Measurements from ENCODE around the gene FRYL.

FRYL gene

DNA sequence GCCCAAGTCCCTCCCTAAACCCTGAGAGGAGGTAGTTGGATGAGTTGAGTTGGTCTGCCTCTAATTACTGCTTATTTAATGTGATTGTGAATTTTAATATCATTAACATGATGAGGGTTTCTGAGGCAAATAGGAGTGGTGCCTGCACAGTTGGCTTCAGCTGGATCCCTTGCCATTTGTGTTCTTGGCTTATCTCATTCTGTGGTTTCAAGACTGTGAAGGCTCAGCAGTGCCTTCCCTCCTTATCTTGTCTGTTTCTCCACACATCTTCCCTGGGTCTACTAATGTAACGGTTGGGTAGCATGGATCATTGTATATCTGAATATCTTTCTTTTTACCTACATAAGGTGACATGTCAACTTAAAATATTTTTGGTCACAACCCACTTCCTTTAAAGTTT is 298.5 kb downstream of the FRYL start:
- Histone ChIP-seq H3K4me1 (ENCODE audit: control insufficient read depth, insufficient read depth, low read length) (peaks cover 1% of the 10 kb centered on the region; the same call in 1 of the 2 replicates), H3K27ac (ENCODE audit: low read length) (no peak overlapping the region)

DNA sequence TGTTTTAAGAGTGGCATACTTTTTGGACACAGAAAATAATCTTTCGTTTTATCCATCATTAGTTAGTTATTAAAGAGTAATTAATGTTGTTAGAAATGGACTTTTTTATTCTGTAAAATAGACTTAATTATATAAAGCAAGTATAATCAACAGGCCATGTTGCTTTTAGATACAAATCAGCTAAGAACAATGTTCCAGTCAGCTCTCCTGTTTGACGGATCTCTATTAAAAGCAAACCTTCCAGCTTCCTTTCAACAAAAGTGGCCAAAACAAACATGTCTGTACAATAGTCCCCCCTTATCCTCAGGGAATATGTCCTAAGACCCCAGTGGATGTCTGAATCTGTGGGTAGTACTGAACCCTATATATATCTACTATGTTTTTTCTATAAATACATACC is 301.8 kb downstream of the FRYL start:
- H3K4me1 ChIP-seq (ENCODE audit: control insufficient read depth, insufficient read depth, low read length), result no peaks in the 10 kb centered on the region
- DNase-seq (ENCODE audit: low read depth, low spot score), result no peak
- no peak overlapping the region for H3K4me3 ChIP-seq (ENCODE audit: low read length)
- WGBS (ENCODE audit: insufficient coverage, insufficient read length), result 100% methylated on average over 1 of the region's 2 CpGs
- H3K27ac ChIP-seq (ENCODE audit: low read length), result no peak overlapping the region
- no peaks in the 10 kb centered on the region for H3K36me3 ChIP-seq (ENCODE audit: control insufficient read depth, insufficient read depth, low read length)
- no peaks in the 10 kb centered on the region for H3K9me3 ChIP-seq (ENCODE audit: control insufficient read depth, insufficient read depth, low read length)
- peaks cover 9% of the 10 kb centered on the region for H3K27me3 ChIP-seq (ENCODE audit: control insufficient read depth, insufficient read depth, low read length)

More for the DNA sequence above, 298.5 kb downstream of the FRYL start:
- H3K4me3 ChIP-seq (ENCODE audit: low read length), result no peak overlapping the region
- DNase-seq (ENCODE audit: low read depth, low spot score), result no peak
- peaks cover 24% of the 10 kb centered on the region for H3K27me3 ChIP-seq (ENCODE audit: control insufficient read depth, insufficient read depth, low read length)
- H3K36me3 ChIP-seq (ENCODE audit: control insufficient read depth, insufficient read depth, low read length), result no peaks in the 10 kb centered on the region
- no CpG with 5 or more reads among the region's 1 CpG for WGBS (ENCODE audit: insufficient coverage, insufficient read length)
- no peaks in the 10 kb centered on the region for H3K9me3 ChIP-seq (ENCODE audit: control insufficient read depth, insufficient read depth, low read length)

DNA sequence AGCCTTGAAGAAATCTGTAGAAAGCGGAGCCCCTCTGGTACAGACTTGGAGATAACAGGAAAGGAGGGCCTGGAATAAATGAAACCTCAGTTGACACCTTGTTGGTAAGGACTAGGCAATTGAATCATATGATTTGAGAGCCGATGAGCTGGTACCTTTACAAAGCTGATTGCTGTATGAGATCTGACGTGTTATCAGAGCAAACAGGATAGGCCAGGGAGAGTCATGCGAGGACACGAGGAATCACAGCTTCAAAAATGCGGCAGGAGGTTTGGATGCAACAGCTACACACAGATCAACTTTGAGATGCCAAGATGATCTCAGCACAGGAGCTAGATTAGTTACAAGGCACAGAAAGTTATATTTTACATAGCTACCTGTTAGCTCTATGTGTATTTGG is 304.3 kb downstream of the FRYL start:
- H3K27ac ChIP-seq (ENCODE audit: low read length), result no peak overlapping the region
- no peak for DNase-seq (ENCODE audit: low read depth, low spot score)
- no peak overlapping the region for H3K4me3 ChIP-seq (ENCODE audit: low read length)
- H3K27me3 ChIP-seq (ENCODE audit: control insufficient read depth, insufficient read depth, low read length), result peaks cover 2% of the 10 kb centered on the region; the same call in 1 of the 2 replicates
- no CpG with 5 or more reads among the region's 6 CpGs for WGBS (ENCODE audit: insufficient coverage, insufficient read length)
- H3K4me1 ChIP-seq (ENCODE audit: control insufficient read depth, insufficient read depth, low read length), result no peaks in the 10 kb centered on the region
- H3K36me3 ChIP-seq (ENCODE audit: control insufficient read depth, insufficient read depth, low read length), result no peaks in the 10 kb centered on the region
- H3K9me3 ChIP-seq (ENCODE audit: control insufficient read depth, insufficient read depth, low read length), result no peaks in the 10 kb centered on the region

DNA sequence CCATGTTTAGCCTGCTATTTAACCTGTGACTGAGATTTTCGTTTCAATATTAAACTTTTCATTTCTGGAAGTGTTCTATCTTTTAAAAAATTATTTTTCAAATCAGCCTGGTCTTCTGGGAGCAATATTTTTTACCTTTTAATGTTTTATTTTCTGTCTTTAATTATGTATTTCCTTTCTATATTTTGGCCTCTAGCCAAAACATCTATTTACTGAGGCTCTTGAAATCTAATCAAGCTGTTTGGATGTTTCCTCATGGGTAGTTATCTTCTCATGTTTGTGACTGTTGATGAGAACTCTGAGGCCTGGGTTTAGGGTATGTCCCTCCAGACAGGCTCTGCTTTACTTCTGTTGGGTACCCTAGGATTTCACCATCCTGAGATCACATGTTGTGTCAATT is 307.3 kb downstream of the FRYL start:
- no peaks in the 10 kb centered on the region for H3K4me1 ChIP-seq (ENCODE audit: control insufficient read depth, insufficient read depth, low read length)
- no CpG with 5 or more reads among the region's 1 CpG for WGBS (ENCODE audit: insufficient coverage, insufficient read length)
- DNase-seq (ENCODE audit: low read depth, low spot score), result no peak
- H3K27me3 ChIP-seq (ENCODE audit: control insufficient read depth, insufficient read depth, low read length), result peaks cover 2% of the 10 kb centered on the region; the same call in 1 of the 2 replicates
- no peaks in the 10 kb centered on the region for H3K9me3 ChIP-seq (ENCODE audit: control insufficient read depth, insufficient read depth, low read length)
- no peaks in the 10 kb centered on the region for H3K36me3 ChIP-seq (ENCODE audit: control insufficient read depth, insufficient read depth, low read length)
- no peak overlapping the region for H3K27ac ChIP-seq (ENCODE audit: low read length)
- H3K4me3 ChIP-seq (ENCODE audit: low read length), result no peak overlapping the region

DNA sequence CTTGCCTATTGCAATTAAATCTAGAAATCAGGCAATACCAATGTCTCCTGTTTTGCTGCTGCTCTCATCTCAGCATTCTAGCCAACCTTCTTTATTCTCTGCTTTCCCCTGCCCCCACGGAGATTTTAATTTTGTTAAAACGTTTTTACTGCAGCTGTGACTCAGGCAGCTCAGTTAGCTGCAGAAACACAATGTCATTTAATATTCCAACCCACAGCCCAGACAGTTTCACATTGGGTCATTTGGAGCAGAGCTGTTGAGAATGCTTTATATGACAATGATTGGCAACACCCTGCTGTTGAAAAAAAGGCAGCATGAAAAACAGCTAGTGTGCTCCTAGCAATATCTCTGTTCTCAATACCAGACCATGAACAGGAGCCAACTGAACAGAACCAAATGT is 309.5 kb downstream of the FRYL start:
- H3K27me3 ChIP-seq (ENCODE audit: control insufficient read depth, insufficient read depth, low read length), result no peaks in the 10 kb centered on the region
- no peak overlapping the region for H3K27ac ChIP-seq (ENCODE audit: low read length)
- no peaks in the 10 kb centered on the region for H3K4me1 ChIP-seq (ENCODE audit: control insufficient read depth, insufficient read depth, low read length)
- no peak overlapping the region for H3K4me3 ChIP-seq (ENCODE audit: low read length)
- no peaks in the 10 kb centered on the region for H3K36me3 ChIP-seq (ENCODE audit: control insufficient read depth, insufficient read depth, low read length)
- no peak for DNase-seq (ENCODE audit: low read depth, low spot score)
- no peaks in the 10 kb centered on the region for H3K9me3 ChIP-seq (ENCODE audit: control insufficient read depth, insufficient read depth, low read length)
- WGBS (ENCODE audit: insufficient coverage, insufficient read length), result no CpG with 5 or more reads among the region's 2 CpGs

DNA sequence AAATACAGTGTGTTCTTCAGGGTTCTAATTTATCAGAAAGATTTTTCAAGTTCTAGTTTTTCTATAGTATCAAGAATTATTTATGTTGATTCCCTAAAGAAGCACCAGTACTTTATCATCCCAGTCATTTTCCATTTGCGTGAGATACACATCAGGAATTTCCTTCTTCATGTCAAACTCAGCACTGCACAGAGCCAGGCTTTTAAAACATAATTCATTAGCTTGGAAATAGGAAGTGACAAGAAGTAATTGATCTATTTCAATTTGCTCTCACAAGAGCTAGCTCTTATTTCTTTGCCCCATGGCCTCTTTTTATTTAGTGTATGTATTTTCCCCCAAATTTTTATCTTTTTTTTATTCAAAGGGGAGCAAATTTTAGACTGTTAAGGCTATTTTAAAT is 309.9 kb downstream of the FRYL start:
- Histone ChIP-seq H3K9me3 (ENCODE audit: control insufficient read depth, insufficient read depth, low read length) (no peaks in the 10 kb centered on the region), H3K4me3 (ENCODE audit: low read length) (no peak overlapping the region), H3K27me3 (ENCODE audit: control insufficient read depth, insufficient read depth, low read length) (no peaks in the 10 kb centered on the region), H3K27ac (ENCODE audit: low read length) (no peak overlapping the region), H3K36me3 (ENCODE audit: control insufficient read depth, insufficient read depth, low read length) (no peaks in the 10 kb centered on the region), H3K4me1 (ENCODE audit: control insufficient read depth, insufficient read depth, low read length) (no peaks in the 10 kb centered on the region)
- no CpG with 5 or more reads among the region's 1 CpG for WGBS (ENCODE audit: insufficient coverage, insufficient read length)
- no peak for DNase-seq (ENCODE audit: low read depth, low spot score)

DNA sequence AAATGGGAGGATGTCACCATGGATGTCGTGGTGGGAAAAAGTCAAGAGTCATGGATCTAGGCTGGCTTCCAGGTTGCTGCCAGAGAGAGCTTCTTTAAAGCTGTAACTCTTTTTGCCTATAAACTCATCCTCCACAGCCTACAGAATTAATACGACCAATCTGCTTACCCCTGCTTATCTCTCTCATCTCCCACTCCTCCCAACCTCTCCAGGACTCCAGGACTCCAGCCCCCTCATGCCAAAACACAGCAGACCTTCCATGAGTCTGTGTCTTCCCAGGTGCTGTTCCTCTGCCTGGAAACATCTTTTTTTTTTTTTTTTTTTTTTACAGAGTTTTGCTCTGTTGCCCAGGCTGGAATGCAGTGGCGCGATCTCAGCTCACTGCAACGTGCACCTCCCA is 312.2 kb downstream of the FRYL start:
- H3K4me3 ChIP-seq (ENCODE audit: low read length), result no peak overlapping the region
- WGBS (ENCODE audit: insufficient coverage, insufficient read length), result no CpG with 5 or more reads among the region's 5 CpGs
- no peak overlapping the region for H3K27ac ChIP-seq (ENCODE audit: low read length)
- no peaks in the 10 kb centered on the region for H3K4me1 ChIP-seq (ENCODE audit: control insufficient read depth, insufficient read depth, low read length)
- no peaks in the 10 kb centered on the region for H3K9me3 ChIP-seq (ENCODE audit: control insufficient read depth, insufficient read depth, low read length)
- DNase-seq (ENCODE audit: low read depth, low spot score), result no peak
- no peaks in the 10 kb centered on the region for H3K27me3 ChIP-seq (ENCODE audit: control insufficient read depth, insufficient read depth, low read length)
- no peaks in the 10 kb centered on the region for H3K36me3 ChIP-seq (ENCODE audit: control insufficient read depth, insufficient read depth, low read length)

DNA sequence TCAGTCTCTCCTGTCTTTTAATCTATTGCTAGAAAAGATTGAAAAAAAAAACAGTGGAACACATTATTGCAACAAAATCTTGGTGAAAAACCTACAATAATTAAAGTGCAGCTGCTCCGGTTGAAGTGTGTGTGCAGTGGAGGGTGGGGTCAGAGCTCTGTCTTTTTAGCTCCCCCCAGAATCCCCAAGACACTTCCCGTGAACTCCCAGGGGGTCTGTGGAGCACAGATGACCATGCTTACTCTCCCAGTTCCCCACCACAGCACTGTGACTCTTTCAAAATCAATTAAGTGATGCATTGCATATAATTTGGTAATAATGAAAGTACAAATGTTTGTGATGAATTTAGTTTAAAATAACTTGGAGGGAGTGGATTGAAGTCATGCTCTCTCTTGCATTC is 312.6 kb downstream of the FRYL start:
- no peak overlapping the region for H3K4me3 ChIP-seq (ENCODE audit: low read length)
- no peaks in the 10 kb centered on the region for H3K36me3 ChIP-seq (ENCODE audit: control insufficient read depth, insufficient read depth, low read length)
- no CpG with 5 or more reads among the region's 2 CpGs for WGBS (ENCODE audit: insufficient coverage, insufficient read length)
- no peaks in the 10 kb centered on the region for H3K4me1 ChIP-seq (ENCODE audit: control insufficient read depth, insufficient read depth, low read length)
- H3K27ac ChIP-seq (ENCODE audit: low read length), result no peak overlapping the region
- H3K9me3 ChIP-seq (ENCODE audit: control insufficient read depth, insufficient read depth, low read length), result no peaks in the 10 kb centered on the region
- H3K27me3 ChIP-seq (ENCODE audit: control insufficient read depth, insufficient read depth, low read length), result no peaks in the 10 kb centered on the region
- no peak for DNase-seq (ENCODE audit: low read depth, low spot score)

DNA sequence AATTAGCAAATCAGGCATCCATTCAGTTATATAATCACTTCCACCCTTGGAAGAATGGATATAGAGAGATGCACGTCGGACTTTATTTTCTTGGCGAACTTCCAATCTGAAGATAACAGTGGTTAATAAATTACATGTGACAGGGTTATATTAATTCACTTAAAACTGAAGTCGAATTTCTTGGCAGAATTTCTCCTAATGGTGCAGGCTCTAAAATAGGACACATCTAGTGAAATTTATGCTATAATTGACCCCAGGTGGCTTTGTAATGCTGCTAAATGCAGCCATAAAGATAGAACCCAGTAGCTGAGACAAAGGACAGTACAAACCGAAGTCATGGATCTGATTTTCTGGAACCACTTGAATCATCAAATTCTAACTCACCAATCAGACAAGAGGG is 317.7 kb downstream of the FRYL start:
- no CpG with 5 or more reads among the region's 5 CpGs for WGBS (ENCODE audit: insufficient coverage, insufficient read length)
- Histone ChIP-seq H3K27me3 (ENCODE audit: control insufficient read depth, insufficient read depth, low read length) (no peaks in the 10 kb centered on the region), H3K36me3 (ENCODE audit: control insufficient read depth, insufficient read depth, low read length) (no peaks in the 10 kb centered on the region), H3K4me1 (ENCODE audit: control insufficient read depth, insufficient read depth, low read length) (no peaks in the 10 kb centered on the region), H3K4me3 (ENCODE audit: low read length) (no peak overlapping the region), H3K9me3 (ENCODE audit: control insufficient read depth, insufficient read depth, low read length) (no peaks in the 10 kb centered on the region), H3K27ac (ENCODE audit: low read length) (no peak overlapping the region)
- no peak for DNase-seq (ENCODE audit: low read depth, low spot score)

DNA sequence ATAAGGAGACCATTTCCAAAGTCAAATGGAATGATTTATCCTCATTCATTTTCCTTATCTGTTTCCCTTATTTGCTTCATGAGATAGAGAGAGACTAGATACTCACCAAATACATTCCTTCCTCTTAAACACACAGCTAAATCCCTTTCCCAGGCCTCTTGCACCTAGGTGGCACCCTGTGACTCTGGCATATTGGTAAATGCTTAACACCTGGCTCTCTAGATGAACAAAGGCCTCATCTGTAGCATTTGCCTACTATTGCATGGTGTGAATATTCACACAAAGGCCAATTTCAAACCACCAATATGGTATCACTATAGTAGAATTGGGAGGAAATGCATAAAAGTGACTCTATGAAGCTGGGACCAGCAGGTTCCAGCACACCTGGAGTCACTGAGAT is 319.1 kb downstream of the FRYL start:
- Histone ChIP-seq H3K27ac (ENCODE audit: low read length) (no peak overlapping the region), H3K36me3 (ENCODE audit: control insufficient read depth, insufficient read depth, low read length) (no peaks in the 10 kb centered on the region), H3K9me3 (ENCODE audit: control insufficient read depth, insufficient read depth, low read length) (no peaks in the 10 kb centered on the region), H3K27me3 (ENCODE audit: control insufficient read depth, insufficient read depth, low read length) (no peaks in the 10 kb centered on the region), H3K4me1 (ENCODE audit: control insufficient read depth, insufficient read depth, low read length) (no peaks in the 10 kb centered on the region), H3K4me3 (ENCODE audit: low read length) (no peak overlapping the region)
- DNase-seq (ENCODE audit: low read depth, low spot score), result no peak

DNA sequence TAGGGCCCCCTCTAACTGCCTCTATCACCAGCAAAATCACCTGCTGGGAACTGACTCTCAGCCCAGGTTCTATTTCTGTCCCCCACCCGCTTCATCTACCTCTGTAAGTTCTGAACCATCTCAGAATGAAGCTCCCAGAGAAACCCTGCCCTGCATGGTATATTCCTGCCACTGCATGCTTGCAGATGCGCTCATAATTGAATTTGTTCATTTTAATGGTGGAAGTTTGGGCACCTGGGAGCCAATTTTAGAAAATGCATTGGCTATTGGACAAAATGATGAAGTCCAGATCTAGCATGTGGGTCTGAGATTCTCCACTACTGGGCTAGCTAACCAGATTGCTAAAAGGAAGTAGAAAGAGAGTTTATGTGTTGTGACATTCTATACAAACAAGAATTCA is 325.5 kb downstream of the FRYL start:
- Histone ChIP-seq H3K36me3 (ENCODE audit: control insufficient read depth, insufficient read depth, low read length) (no peaks in the 10 kb centered on the region), H3K27me3 (ENCODE audit: control insufficient read depth, insufficient read depth, low read length) (no peaks in the 10 kb centered on the region), H3K4me3 (ENCODE audit: low read length) (no peak overlapping the region), H3K27ac (ENCODE audit: low read length) (no peak overlapping the region), H3K4me1 (ENCODE audit: control insufficient read depth, insufficient read depth, low read length) (no peaks in the 10 kb centered on the region), H3K9me3 (ENCODE audit: control insufficient read depth, insufficient read depth, low read length) (no peaks in the 10 kb centered on the region)
- WGBS (ENCODE audit: insufficient coverage, insufficient read length), result no CpG with 5 or more reads among the region's 2 CpGs
- no peak for DNase-seq (ENCODE audit: low read depth, low spot score)

Measured in iPS DF 6.9 (cell line).